A549 (cell line): ENCODE measurements around the gene VAV3.

Experiments used
- BCL3 ChIP-seq: fragments of >200 bp; sonication (Bioruptor Twin); formaldehyde crosslinking; IDR thresholded peaks from 3 replicates; pipeline ENCODE4 v1.6.1; 2016
- CBX8 ChIP-seq: fragments of 200-600 bp; sonication (generic); IDR thresholded peaks from 2 replicates; pipeline ENCODE4 v1.6.1; 2016
- CEBPB ChIP-seq, 2 experiments: fragments of >200 bp in 1 of 2; sonication (Bioruptor Twin) in 1 of 2; formaldehyde crosslinking in 1 of 2; IDR thresholded peaks; 2 replicates each; pipeline ENCODE4 v1.6.1; 2012 to 2016
- JUNB ChIP-seq: fragments of >200 bp; sonication (Bioruptor Twin); formaldehyde crosslinking; IDR thresholded peaks from 2 replicates; pipeline ENCODE4 v1.6.1; 2016
- POLR2A ChIP-seq: IDR thresholded peaks from 2 replicates; pipeline ENCODE4 v1.6.1; 2012; ENCODE audit warnings: mild to moderate bottlenecking, low read length
- SMC3 ChIP-seq: fragments of >200 bp; sonication (Bioruptor Twin); formaldehyde crosslinking; IDR thresholded peaks from 3 replicates; pipeline ENCODE4 v1.6.1; 2018; ENCODE audit warnings: inconsistent platforms
- SREBF2 ChIP-seq: fragments of 450-650 bp; IDR thresholded peaks from 2 replicates; pipeline ENCODE4 v1.6.1; 2014; ENCODE audit warnings: mild to moderate bottlenecking, moderate library complexity

- TF ChIP-seq POLR2A (no peak), JUNB (no peak), BCL3 (no peak), CBX8 (no peak), CEBPB (IDR thresholded peaks at IDR 0.05) (no peak), SMC3 (no peak), SREBF2 (no peak)
Measured at GRCh38 chr1:107668762-107669161, 296.2 kb downstream of the VAV3 start.
